Measurements from ENCODE around the gene HS3ST5.

The HS3ST5 gene

DNA sequence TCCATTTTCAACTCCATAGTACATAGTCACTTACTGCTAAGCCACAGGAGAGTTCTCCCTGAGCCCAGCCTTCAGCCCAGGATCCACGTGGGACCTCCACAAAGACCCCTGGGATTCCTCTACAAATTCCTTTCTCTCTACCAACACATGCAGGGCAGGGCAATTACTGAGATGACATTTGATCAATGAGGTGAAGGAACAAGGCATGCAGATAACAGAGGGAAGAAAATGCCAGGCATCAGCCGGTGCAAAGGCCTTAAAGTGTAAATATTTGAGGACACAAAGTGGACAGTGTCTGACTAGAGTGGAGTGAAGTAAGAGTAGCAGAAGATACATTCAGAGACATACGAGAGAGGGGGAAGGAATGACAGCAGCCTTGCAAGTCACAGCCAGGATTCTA is 70.2 kb downstream of the HS3ST5 start:
- TF ChIP-seq, protein P1, sequence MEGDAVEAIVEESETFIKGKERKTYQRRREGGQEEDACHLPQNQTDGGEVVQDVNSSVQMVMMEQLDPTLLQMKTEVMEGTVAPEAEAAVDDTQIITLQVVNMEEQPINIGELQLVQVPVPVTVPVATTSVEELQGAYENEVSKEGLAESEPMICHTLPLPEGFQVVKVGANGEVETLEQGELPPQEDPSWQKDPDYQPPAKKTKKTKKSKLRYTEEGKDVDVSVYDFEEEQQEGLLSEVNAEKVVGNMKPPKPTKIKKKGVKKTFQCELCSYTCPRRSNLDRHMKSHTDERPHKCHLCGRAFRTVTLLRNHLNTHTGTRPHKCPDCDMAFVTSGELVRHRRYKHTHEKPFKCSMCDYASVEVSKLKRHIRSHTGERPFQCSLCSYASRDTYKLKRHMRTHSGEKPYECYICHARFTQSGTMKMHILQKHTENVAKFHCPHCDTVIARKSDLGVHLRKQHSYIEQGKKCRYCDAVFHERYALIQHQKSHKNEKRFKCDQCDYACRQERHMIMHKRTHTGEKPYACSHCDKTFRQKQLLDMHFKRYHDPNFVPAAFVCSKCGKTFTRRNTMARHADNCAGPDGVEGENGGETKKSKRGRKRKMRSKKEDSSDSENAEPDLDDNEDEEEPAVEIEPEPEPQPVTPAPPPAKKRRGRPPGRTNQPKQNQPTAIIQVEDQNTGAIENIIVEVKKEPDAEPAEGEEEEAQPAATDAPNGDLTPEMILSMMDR (IDR thresholded peaks at IDR 0.05; ENCODE audit: insufficient read depth, low read depth, low read length, missing control alignments) = no peak
- H3K4me3 ChIP-seq (ENCODE audit: low read length) = no peak overlapping the region
- no peak for DNase-seq (ENCODE audit: low read depth)

DNA sequence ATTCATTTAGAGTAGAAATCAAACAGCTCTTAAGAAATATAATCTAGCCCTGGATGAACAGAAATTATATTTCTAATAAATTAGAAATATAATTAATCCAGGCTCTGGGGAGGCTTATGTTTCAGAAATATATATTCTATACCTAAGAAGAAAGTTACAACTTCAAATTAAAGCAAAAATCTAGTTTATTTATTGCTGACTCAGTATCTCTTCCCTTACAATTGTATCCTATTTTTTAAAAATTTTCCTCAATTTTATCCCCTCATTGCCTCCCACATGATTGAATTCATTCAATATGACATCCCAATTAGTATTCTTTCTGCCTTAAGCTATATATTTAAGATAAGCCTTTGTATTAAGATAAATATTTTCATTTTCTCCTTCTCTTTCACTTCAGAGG is 71.4 kb downstream of the HS3ST5 start:
- TF ChIP-seq, protein P1 (IDR thresholded peaks at IDR 0.05; ENCODE audit: insufficient read depth, low read depth, low read length, missing control alignments) = no peak
- no peak overlapping the region for H3K4me3 ChIP-seq (ENCODE audit: low read length)
- no peak for DNase-seq (ENCODE audit: low read depth)

DNA sequence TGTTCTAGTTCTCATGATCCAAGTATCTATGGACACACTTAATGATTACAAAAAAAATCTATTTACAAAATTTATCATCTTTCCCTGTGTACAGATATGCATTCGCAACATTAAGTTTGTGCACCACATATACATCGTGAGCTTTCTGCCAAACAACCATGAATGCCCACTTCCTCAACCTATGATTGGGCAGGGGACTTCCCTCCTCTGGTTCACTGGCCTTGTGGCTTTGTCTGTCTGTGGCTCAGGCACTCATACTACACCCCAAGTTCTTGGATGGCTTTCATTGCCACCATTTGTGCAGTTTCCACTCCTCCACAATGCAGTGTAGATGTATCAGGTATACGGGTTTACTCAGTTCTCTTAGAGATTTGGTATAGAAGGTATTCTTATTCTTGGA is 74.9 kb downstream of the HS3ST5 start:
- H3K4me3 ChIP-seq (ENCODE audit: low read length) = no peak overlapping the region
- TF ChIP-seq, protein P1 (IDR thresholded peaks at IDR 0.05; ENCODE audit: insufficient read depth, low read depth, low read length, missing control alignments) = no peak
- DNase-seq (ENCODE audit: low read depth) = no peak

DNA sequence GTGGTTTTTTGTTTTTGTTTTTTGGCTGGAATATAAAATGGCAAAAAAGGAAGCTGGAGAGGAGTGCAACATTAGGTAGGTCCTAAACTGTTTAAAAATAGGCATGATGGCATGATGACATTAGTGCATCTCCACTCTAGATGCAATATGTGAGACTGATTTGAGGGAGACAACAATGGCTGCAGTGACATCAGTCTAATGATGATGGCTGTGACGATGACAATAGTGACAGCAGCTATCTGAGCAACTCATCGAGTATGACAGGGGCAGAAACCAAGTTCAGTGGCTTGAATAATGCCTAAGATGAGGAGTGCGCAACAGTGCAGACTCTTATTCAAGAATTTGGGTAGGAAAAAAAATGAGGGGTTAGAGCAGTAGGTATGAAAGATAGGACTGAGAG is 82.0 kb downstream of the HS3ST5 start:
- TF ChIP-seq, protein P1 (IDR thresholded peaks at IDR 0.05; ENCODE audit: insufficient read depth, low read depth, low read length, missing control alignments) = no peak
- no peak for DNase-seq (ENCODE audit: low read depth)
- no peak overlapping the region for H3K4me3 ChIP-seq (ENCODE audit: low read length)

DNA sequence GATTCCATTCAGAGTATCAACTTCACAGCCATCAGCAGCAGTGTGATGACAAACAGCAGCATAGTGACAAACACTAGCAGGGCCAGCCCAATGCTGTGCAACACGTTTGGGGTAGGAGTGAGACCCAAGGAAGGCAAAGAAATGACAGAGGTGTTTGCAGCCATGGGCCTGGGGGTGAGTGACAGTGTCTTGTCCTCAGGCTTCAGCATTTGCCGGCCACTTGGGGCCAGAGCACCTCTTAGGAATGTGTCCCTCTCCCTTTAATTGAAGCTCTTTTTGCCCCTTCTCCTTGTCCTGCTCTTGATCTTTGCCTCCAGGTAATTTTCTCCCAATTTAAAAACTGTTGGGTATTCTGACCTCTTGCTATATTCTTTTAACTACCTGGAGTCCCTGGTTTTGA is 84.4 kb downstream of the HS3ST5 start:
- DNase-seq (ENCODE audit: low read depth) = no peak
- TF ChIP-seq, protein P1 (IDR thresholded peaks at IDR 0.05; ENCODE audit: insufficient read depth, low read depth, low read length, missing control alignments) = no peak

DNA sequence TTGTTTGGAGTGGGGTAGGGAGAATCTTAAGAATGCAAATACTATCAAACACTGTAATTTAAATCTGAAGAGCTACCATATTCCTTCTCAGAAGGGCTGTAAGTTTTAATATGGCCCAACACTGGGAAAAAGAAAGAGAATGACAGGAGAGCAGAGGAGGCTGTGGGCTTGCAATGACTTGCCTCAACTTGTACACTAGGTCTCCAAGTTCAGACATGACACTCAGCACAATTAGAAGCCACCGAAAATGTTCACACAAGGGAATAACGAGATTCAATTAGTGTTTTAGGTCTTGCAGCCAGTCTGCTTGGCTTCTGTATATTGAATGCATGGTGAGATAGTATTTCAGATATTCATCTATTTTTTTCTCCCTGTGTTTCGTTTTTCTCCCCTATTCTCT is 89.4 kb downstream of the HS3ST5 start:
- peak; percentile 68 for DNase-seq (ENCODE audit: low read depth)
- TF ChIP-seq, protein P1 (IDR thresholded peaks at IDR 0.05; ENCODE audit: insufficient read depth, low read depth, low read length, missing control alignments) = no peak

More for the DNA sequence above, 84.4 kb downstream of the HS3ST5 start:
- no peak overlapping the region for H3K4me3 ChIP-seq (ENCODE audit: low read length)

DNA sequence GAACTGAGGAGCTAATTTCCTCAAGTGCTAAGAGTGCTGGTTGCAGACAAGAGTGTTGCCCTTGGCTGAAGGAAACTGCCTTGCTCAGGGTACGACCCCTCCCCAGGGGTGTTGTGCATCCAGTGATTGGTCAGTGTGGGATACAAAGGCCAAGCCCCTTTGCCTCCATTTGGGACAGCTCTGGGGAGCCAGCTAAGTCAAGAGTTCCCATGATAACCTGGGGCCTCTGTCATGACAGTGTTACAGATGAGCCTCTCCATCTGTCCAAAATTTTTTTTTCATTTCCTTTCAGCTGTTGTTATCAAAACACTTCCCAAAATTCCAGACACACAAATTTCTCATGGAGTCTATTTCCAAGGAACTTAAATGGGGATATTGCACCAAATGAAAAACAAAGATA is 93.3 kb downstream of the HS3ST5 start:
- H3K4me3 ChIP-seq (ENCODE audit: low read length) = no peak overlapping the region
- no peak for DNase-seq (ENCODE audit: low read depth)
- TF ChIP-seq, protein P1 (IDR thresholded peaks at IDR 0.05; ENCODE audit: insufficient read depth, low read depth, low read length, missing control alignments) = no peak

More for the DNA sequence above, 89.4 kb downstream of the HS3ST5 start:
- no peak overlapping the region for H3K4me3 ChIP-seq (ENCODE audit: low read length)

All from epithelial cell of esophagus (primary cell).